Astrocyte of the spinal cord (primary cell): ENCODE results near the gene CITED1.

ENCODE experiments used
- DNase-seq: peaks from one replicate; pipeline ENCODE4 v3.0.0; 2011; ENCODE audit warnings: low read depth, low spot score
- H3K4me3 ChIP-seq: 2 replicates; pipeline ENCODE4 v1.5.1; 2011; ENCODE audit warnings: low read depth, mild to moderate bottlenecking, low read length, moderate library complexity
- CTCF ChIP-seq: IDR thresholded peaks from 2 replicates; pipeline ENCODE4 v1.5.1; 2012; ENCODE audit warnings: low read depth, mild to moderate bottlenecking, low read length, inconsistent platforms
- in situ Hi-C: cut with HindIII; loops from 2 replicates; pipeline ENCODE4 v1.10.0; 2017; ENCODE audit warnings: low sequenced_read_pairs

CITED1 gene

GRCh38 chrX:72308566-72309296 is 3.0 kb upstream of the CITED1 start:
- in situ Hi-C loops: no loop called here
- H3K4me3 ChIP-seq: peak overlapping the region; percentile 8
- no peak for TF ChIP-seq CTCF
- peak; percentile 67 for DNase-seq

- in situ Hi-C loops: no loop called here
- no peak overlapping the region for H3K4me3 ChIP-seq
These were observed 2.5 kb upstream of the CITED1 start for GRCh38 chrX:72308209-72308565.

DNA sequence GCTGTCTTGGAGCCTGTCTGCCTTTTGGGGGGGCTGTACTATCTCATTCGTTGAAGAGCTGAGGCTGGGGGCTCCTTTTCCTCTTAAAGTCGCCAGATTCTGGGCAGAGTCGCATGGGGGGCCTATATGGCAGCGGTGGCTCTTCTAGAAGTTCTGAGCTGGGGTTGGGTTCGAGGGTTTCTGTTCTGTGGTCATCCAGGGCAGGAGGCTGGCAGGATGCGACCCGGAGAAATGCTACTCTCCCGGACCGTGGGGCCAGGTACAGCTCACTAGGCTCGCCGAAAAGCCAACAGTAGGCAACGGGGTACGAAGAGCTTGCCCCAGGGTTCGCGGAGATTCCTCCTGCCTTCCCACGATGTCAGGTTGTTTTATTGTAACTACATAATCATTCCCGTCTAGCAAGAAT is 1.9 kb upstream of the CITED1 start:
- no peak for TF ChIP-seq CTCF
- DNase-seq: no peak
- no peak overlapping the region for H3K4me3 ChIP-seq
- in situ Hi-C loops: no loop called here

More at GRCh38 chrX:72308209-72308565, 2.5 kb upstream of the CITED1 start:
- no peak for DNase-seq
- TF ChIP-seq CTCF: no peak

- H3K4me3 ChIP-seq: peak overlapping the region; percentile 39
- no peak for TF ChIP-seq CTCF
- in situ Hi-C loops: no loop called here
- peak; percentile 73 for DNase-seq
These were observed 1.3 kb upstream of the CITED1 start for GRCh38 chrX:72306851-72307645.

DNA sequence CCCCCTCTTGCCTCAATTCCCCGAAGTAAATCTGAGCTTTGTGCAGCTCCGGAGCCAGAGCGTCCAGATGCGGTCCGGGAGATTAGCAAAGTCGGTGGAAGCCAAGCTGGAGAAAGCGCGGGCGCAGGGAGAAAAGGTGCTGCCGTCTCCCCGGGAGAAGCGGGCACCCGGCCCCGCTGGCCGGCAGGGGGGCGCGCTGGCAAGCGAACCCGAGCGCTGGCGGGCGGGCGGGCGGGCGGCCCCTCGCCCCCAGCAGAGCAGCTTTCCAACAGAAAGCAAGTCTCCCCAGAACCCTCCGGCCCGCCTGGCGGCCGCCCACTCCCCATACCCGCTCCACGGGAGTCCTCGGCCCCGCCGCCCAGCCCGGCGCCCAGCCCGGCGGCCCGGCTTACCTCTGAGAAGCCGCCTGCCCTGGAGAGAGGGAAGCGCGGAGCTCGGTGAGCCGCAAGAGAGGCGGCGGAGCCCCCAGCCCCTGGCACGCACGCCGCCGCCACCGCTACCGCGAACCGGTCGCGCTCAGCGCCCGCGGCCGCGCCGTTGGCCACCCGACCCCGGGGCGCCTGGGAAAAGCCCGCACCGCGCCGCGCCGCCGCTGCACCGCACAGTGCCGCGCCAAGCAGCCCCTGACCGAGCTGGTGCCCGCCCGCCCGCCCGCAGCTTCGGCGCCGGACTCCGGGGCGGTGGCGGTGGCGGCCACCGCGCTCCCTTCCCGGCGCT is 529 bp upstream of the CITED1 start:
- H3K4me3 ChIP-seq: peak overlapping the region; percentile 39
- TF ChIP-seq CTCF: no peak
- no peak for DNase-seq
- in situ Hi-C loops: no loop called here

GRCh38 chrX:72304877-72305276 is 837 bp downstream of the CITED1 start:
- H3K4me3 ChIP-seq: no peak overlapping the region
- DNase-seq: no peak
- no peak for TF ChIP-seq CTCF
- in situ Hi-C loops: no loop called here
